Mesothelial cell of epicardium (in vitro differentiated cells): ENCODE results near the gene LRSAM1. TPM values are rescaled to one million over a fixed set of nuclear protein-coding genes. Genes with fewer than 3 reads are reported as not detected.

ENCODE experiments used
- DNase-seq, 2 experiments: peaks; one replicate each; pipeline ENCODE4 v3.0.0; 2021; ENCODE audit warnings: low spot score in 2 of 2; ENCODE audit not compliant: unreplicated experiment in 2 of 2
- H3K27ac Mint-ChIP-seq: 2 replicates; pipeline ENCODE4 v1.8.0; 2021; ENCODE audit warnings: mixed read lengths
- H3K27me3 Mint-ChIP-seq: 2 replicates; pipeline ENCODE4 v1.8.0; 2021; ENCODE audit warnings: low read depth, mixed read lengths
- H3K36me3 Mint-ChIP-seq: 2 replicates; pipeline ENCODE4 v1.8.0; 2021; ENCODE audit warnings: mixed read lengths
- H3K4me1 Mint-ChIP-seq: 2 replicates; pipeline ENCODE4 v1.8.0; 2021; ENCODE audit warnings: mixed read lengths
- H3K4me3 Mint-ChIP-seq: 2 replicates; pipeline ENCODE4 v1.8.0; 2021; ENCODE audit warnings: mild to moderate bottlenecking, moderate library complexity, mixed read lengths
- H3K9me3 Mint-ChIP-seq: 2 replicates; pipeline ENCODE4 v1.8.0; 2021; ENCODE audit warnings: mixed read lengths
- total RNA-seq: library from RNA; stranded (reverse); gene quantifications from 3 replicates; pipeline ENCODE4 v1.2.1, GENCODE V29; 2021
- TF ChIP-seq, protein P1 (sequence below): fragments of 200-600 bp; sonication (generic); IDR thresholded peaks from one replicate; pipeline ENCODE4 v1.5.0; 2021; ENCODE audit warnings: antibody characterized with exemption; ENCODE audit not compliant: unreplicated experiment

Gene LRSAM1
- total RNA-seq, 1 donor from 2014 or later: 27.4 TPM

DNA sequence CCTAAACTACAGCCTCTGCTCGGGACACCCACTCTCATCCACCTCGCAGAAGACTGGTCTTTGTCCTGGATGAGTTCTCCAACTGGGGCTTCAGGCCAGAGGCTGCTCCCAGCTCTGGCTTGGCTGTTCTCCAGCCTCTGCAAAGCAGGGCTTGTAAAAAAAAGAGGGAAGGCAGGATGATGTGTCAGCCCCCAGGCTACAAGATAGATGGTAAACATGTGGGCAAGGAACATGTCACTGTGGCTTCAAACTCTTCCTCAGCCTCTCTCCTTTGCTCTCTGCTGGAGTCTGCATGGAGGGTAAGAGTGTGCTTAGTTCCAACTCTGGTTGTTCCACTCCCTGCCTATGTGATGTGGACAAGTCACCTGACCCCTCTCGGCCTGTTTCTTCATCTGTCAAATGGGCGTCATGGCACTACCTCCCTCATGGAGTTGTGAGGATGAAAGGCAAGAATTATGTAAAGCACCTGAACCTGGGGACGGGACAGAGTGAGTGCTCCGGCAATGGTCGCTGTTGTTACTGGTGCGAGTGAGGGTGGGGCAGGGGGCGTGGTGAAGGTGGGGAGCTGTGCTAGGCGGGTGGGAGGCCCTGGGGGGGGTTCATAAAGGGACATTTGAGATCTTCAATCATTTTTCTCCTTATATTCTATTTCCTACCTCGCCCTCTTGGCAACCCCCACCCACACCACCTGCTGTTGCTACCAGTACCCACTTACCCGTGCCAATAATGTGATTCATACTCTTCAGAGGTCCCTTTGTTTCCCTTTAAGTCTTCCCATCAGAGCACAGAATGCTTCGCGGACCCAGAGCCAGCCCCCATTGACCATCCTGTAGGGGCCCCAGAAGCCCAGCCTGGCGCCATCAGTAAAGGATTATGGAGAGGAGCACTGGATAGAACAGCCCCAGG lies 33.9 kb upstream of the LRSAM1 start:
- no peak for DNase-seq
- TF ChIP-seq, protein P1, sequence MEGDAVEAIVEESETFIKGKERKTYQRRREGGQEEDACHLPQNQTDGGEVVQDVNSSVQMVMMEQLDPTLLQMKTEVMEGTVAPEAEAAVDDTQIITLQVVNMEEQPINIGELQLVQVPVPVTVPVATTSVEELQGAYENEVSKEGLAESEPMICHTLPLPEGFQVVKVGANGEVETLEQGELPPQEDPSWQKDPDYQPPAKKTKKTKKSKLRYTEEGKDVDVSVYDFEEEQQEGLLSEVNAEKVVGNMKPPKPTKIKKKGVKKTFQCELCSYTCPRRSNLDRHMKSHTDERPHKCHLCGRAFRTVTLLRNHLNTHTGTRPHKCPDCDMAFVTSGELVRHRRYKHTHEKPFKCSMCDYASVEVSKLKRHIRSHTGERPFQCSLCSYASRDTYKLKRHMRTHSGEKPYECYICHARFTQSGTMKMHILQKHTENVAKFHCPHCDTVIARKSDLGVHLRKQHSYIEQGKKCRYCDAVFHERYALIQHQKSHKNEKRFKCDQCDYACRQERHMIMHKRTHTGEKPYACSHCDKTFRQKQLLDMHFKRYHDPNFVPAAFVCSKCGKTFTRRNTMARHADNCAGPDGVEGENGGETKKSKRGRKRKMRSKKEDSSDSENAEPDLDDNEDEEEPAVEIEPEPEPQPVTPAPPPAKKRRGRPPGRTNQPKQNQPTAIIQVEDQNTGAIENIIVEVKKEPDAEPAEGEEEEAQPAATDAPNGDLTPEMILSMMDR: no peak
- Mint-ChIP-seq H3K4me1 (peaks cover 23% of the 10 kb centered on the region), H3K9me3 (no peaks in the 10 kb centered on the region), H3K4me3 (no peak overlapping the region), H3K36me3 (peaks cover 8% of the 10 kb centered on the region), H3K27ac (no peak overlapping the region), H3K27me3 (no peaks in the 10 kb centered on the region)

DNA sequence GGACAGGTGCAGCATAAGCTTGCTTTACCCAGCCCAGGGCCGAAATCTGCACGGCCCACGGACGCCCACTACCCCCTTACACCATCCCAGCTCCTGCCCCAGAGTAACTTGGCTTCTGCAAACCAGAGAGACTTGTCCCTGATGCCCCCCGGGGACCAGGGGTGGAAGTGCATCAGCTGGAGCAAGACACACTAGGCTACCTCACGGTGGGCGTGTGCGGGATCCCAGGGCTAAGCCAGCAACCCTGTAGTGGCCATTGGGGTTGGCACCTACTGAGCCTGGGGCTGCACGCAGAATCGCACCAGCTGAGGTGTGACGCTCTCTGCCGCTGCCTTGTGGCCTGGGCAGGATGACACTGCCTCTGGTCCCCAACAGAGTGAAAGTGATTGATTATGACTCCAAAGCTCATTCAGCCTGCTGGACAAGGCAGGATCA lies 33.3 kb upstream of the LRSAM1 start:
- H3K9me3 Mint-ChIP-seq: no peaks in the 10 kb centered on the region
- TF ChIP-seq, protein P1: no peak
- H3K4me3 Mint-ChIP-seq: no peak overlapping the region
- no peak overlapping the region for H3K27ac Mint-ChIP-seq
- H3K4me1 Mint-ChIP-seq: peaks cover 29% of the 10 kb centered on the region
- no peak for DNase-seq
- no peaks in the 10 kb centered on the region for H3K27me3 Mint-ChIP-seq
- H3K36me3 Mint-ChIP-seq: peaks cover 8% of the 10 kb centered on the region

DNA sequence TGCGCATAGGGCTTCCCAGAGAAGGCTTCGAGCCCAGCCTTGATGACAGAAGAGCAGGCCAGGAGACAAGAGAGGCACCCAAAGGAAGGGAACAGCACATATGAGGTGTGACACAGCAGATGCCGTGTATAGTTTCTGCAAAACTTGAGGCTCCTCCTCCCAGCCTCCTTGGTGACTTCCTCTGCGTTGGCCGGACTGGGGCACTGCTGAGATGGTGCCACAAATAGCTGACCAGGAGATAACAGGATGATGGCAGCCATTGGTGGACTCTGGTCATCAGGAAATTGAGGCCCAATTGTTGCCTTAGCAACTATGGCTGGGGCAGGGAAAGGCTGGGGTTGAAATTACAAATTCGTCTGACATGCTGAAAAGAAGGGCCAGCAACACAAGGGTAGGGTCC lies 32.0 kb upstream of the LRSAM1 start:
- H3K4me1 Mint-ChIP-seq: peaks cover 34% of the 10 kb centered on the region
- H3K9me3 Mint-ChIP-seq: no peaks in the 10 kb centered on the region
- no peak for DNase-seq
- H3K4me3 Mint-ChIP-seq: no peak overlapping the region
- H3K36me3 Mint-ChIP-seq: peaks cover 4% of the 10 kb centered on the region
- TF ChIP-seq, protein P1: no peak
- H3K27ac Mint-ChIP-seq: no peak overlapping the region
- no peaks in the 10 kb centered on the region for H3K27me3 Mint-ChIP-seq

DNA sequence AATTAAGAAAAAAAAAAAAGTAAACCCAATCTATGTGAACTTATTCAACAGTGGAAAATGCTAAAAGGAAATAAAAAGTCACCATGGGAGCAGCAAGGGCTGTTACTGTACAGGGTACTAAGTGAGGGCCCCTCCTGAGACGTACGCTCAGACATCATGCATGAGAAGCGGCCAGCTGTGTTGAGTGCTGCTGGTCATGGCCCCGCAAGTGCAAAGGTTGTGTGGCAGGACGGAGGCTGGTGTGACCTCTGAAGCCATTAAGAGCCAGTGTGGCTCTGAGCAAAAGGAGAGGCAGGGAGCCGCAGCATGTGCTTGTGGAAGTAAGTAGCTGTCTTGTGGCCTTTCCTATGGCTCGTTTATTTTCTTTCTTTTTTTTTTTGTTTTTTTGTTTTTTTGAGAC lies 30.3 kb upstream of the LRSAM1 start:
- peaks cover 38% of the 10 kb centered on the region for H3K4me1 Mint-ChIP-seq
- H3K27me3 Mint-ChIP-seq: no peaks in the 10 kb centered on the region
- H3K9me3 Mint-ChIP-seq: no peaks in the 10 kb centered on the region
- TF ChIP-seq, protein P1: no peak
- H3K36me3 Mint-ChIP-seq: no peaks in the 10 kb centered on the region
- no peak for DNase-seq
- no peak overlapping the region for H3K27ac Mint-ChIP-seq
- no peak overlapping the region for H3K4me3 Mint-ChIP-seq

DNA sequence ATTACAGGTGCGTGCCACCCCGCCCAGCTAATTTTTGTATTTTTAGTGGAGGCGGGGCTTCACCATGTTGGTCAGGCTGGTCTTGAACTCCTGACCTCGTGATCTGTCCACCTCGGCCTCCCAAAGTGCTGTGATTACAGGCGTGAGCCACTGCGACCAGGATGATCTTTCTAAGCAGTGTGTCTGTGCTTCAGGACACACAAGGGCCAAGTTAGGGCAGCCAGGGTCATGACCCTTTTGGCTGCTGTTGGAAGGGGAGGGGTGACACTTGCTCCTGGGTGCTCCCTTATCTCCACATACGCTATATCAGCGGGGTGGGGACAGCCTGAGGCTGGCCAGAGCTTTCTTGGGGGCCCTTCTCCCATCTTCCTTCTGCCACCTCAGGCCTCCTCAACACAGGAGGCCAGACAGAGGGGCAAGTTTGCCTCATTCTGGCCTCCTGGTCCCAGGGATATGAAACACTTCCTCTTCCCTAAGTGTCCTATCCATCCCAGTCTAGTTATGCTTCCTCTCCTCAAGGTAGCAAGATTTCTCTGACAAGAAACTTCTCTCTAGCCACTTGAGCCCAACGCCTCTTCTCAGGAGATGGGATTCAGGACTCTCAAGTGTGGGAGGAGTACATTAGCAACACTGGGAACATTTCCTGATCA lies 29.1 kb upstream of the LRSAM1 start:
- no peak for DNase-seq
- Mint-ChIP-seq H3K27ac (peak overlapping the region; percentile 100), H3K27me3 (no peaks in the 10 kb centered on the region), H3K36me3 (peaks cover 5% of the 10 kb centered on the region), H3K4me3 (peak overlapping the region; percentile 98), H3K9me3 (no peaks in the 10 kb centered on the region), H3K4me1 (peaks cover 44% of the 10 kb centered on the region)
- TF ChIP-seq, protein P1: no peak
